MG63 (cell line): ENCODE results near the gene TPM1. TPM values are rescaled to one million over a fixed set of nuclear protein-coding genes. Genes with fewer than 3 reads are reported as not detected.

Experiments used
- DNase-seq: peaks from one replicate; pipeline ENCODE4 v3.0.0-alpha.2; 2020
- H3K27me3 ChIP-seq: fragments of 250-450 bp; sonication (Bioruptor Pico); 2 replicates; pipeline ENCODE4 v1.5.1; 2020; ENCODE audit warnings: mild to moderate bottlenecking, moderate library complexity
- H3K36me3 ChIP-seq: fragments of 250-450 bp; sonication (Bioruptor Pico); 2 replicates; pipeline ENCODE4 v1.5.1; 2020; ENCODE audit warnings: mild to moderate bottlenecking, moderate library complexity
- H3K4me3 ChIP-seq: fragments of 250-450 bp; sonication (Bioruptor Pico); 2 replicates; pipeline ENCODE4 v1.5.1; 2020; ENCODE audit warnings: mild to moderate bottlenecking, moderate library complexity
- H3K9me3 ChIP-seq: fragments of 250-450 bp; sonication (Bioruptor Pico); 2 replicates; pipeline ENCODE4 v1.5.1; 2020; ENCODE audit warnings: mild to moderate bottlenecking, moderate library complexity
- total RNA-seq: library from RNA; depleted of rRNA; stranded (reverse); fragments of >200 nt; shearing (Covaris generic); gene quantifications from 2 replicates; pipeline ENCODE4 v1.2.3, GENCODE V29; 2014; ENCODE audit warnings: low replicate concordance

The TPM1 gene
- total RNA-seq, 1 experiment from 2014 or later: 441 TPM

DNA sequence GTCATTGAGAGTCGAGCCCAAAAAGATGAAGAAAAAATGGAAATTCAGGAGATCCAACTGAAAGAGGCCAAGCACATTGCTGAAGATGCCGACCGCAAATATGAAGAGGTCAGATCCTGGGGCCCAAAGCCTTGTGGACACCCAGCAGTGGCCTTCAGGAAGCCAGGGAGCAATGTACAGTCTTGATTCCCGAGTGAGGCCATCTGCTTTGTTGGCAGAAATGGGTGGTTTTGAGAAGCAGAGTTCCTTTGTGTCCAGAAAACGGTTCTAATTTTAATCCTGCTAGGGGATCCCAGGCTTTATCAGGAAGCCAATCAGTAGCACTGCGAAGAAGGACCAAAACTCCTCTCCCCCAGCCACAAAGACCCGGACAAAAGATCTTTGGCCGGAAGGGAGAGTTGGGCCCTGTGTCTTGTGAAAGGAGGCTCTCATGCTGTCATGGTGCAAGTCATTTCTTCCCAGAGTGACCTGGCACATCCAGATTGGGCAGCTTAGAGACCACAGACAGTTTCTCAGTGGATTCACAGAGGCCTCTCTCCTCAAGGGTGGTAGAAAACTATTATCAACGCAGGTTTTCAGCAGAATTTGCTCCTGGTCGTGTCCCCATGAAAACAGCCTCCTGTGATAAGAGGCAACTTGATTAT lies 17.1 kb downstream of the TPM1 start:
- H3K9me3 ChIP-seq: no peaks in the 10 kb centered on the region
- DNase-seq: no peak
- no peaks in the 10 kb centered on the region for H3K27me3 ChIP-seq
- H3K36me3 ChIP-seq: peaks cover 96% of the 10 kb centered on the region
- H3K4me3 ChIP-seq: no peak overlapping the region

DNA sequence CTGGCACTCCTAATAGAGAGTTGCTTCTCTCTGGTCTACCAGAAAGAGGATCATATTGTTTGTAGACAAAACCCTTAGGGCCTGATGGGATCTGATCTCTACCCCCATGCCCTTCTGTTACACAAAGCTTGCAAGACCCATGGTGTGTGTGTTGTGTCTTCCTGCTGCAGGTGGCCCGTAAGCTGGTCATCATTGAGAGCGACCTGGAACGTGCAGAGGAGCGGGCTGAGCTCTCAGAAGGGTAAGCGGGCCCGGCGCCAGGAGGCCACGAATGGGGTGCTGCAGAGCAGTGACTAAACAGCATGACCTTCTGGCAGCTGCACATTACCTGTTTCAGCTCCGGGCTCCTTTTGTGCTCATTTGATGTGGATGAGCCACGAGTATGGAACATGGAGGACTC lies 18.2 kb downstream of the TPM1 start:
- no peaks in the 10 kb centered on the region for H3K27me3 ChIP-seq
- H3K36me3 ChIP-seq: peaks cover 98% of the 10 kb centered on the region
- no peak for DNase-seq
- no peaks in the 10 kb centered on the region for H3K9me3 ChIP-seq
- no peak overlapping the region for H3K4me3 ChIP-seq

DNA sequence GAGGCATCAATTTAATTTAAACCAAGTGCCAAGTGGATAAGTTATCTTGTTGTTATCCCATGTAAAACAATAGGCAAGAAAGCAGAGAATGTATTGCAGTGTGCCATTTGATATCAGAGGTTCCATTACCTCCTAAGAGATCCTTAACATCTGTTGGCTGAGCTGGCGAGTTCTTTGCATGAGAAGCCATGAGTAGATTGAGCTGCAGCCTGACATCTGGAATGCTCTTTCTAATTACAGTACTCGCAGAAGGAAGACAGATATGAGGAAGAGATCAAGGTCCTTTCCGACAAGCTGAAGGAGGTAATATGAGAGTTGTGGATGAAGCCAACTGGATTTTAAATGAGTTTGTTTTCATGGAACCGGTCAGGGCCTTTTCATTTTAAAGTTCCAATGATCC lies 19.4 kb downstream of the TPM1 start:
- Histone ChIP-seq H3K9me3 (no peaks in the 10 kb centered on the region), H3K27me3 (no peaks in the 10 kb centered on the region), H3K4me3 (no peak overlapping the region), H3K36me3 (peaks cover 97% of the 10 kb centered on the region)
- DNase-seq: no peak

DNA sequence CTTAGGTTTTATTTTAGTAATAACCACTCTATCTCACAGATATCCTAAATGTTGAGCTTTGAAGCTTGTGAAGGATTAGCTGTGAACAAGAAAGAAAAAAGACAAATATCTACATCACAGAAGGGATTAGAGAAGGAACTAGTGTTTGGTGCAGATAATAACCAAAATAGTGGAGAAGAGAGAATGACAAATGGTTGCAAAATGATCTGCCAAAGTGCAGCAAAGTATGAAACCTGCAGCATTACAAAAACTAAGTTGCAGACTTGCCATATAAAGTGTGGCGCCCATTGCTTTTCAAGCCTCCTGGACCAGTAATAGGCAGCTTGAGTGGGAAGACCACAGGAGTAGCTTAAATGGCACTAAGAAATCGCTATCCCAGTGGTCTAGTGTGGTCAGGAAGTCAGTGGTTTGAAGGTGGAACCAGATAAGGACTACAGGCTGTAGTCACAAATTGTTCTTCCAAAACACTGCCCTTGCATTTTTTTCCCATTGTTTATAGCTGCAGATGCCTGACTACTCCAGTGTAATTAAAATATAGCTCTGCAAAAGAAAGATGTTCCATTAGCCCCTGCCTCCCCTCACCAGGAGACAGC lies 20.7 kb downstream of the TPM1 start:
- no peak overlapping the region for H3K4me3 ChIP-seq
- H3K36me3 ChIP-seq: peaks cover 97% of the 10 kb centered on the region
- H3K27me3 ChIP-seq: no peaks in the 10 kb centered on the region
- H3K9me3 ChIP-seq: no peaks in the 10 kb centered on the region
- DNase-seq: no peak

DNA sequence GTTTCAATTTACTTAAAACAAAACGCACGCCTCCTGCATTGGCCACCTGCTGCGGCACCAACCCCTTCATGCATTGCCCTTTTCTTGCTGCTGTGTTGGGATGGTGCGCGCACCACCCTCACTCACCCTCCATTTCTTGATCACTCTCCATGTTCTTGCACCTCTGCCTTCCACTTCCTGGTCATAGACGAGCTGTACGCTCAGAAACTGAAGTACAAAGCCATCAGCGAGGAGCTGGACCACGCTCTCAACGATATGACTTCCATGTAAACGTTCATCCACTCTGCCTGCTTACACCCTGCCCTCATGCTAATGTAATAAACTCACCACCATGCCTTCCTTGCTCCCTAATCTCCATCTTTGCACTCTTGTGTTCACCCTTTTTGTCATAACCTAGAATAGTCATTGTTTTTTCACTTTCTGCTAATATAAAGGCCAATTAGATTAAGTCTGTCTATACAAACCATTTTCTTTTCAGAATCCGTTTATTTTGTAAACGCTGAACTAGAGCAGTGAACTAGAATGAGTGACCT lies 21.4 kb downstream of the TPM1 start:
- Histone ChIP-seq H3K36me3 (peaks cover 94% of the 10 kb centered on the region), H3K4me3 (no peak overlapping the region), H3K27me3 (no peaks in the 10 kb centered on the region), H3K9me3 (no peaks in the 10 kb centered on the region)
- DNase-seq: no peak

DNA sequence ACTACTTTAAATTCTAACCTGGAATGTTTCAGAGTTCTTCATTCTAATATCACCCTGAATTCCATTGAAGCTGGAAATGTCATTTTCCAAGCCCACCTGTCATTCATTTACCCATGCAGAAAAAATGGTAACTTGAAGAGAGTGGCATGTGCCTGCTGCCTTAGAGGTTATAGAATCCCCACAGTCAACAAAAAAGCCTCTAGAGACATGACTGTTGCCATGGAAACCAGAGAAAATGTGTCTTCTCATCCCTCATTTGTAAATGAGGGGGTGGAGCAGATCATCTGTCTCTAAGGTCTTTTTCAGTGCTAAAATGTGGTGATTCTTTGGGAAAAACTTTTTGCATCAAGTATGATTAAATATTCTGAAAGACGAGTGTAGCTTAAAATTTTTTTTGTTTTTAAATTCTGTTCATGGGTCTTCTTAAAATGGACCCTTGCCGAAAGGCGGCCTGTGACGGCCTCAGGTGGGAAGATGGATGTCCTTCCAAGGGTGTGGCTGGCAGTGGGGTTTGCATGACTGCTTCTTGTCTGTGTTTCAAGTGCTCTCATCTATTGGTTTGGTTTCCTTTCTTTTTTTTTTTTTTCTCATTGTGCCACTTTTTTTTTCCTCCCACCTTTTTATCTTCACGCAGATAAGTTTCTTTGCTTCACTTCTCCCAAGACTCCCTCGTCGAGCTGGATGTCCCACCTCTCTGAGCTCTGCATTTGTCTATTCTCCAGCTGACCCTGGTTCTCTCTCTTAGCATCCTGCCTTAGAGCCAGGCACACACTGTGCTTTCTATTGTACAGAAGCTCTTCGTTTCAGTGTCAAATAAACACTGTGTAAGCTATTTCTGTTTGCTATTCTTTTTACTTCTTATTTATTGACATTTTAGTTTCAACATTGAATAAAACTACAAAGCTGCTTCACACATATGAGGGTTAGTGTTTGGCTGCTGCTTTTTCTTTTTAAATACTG lies 23.0 kb downstream of the TPM1 start:
- DNase-seq: no peak
- H3K36me3 ChIP-seq: peaks cover 91% of the 10 kb centered on the region

DNA sequence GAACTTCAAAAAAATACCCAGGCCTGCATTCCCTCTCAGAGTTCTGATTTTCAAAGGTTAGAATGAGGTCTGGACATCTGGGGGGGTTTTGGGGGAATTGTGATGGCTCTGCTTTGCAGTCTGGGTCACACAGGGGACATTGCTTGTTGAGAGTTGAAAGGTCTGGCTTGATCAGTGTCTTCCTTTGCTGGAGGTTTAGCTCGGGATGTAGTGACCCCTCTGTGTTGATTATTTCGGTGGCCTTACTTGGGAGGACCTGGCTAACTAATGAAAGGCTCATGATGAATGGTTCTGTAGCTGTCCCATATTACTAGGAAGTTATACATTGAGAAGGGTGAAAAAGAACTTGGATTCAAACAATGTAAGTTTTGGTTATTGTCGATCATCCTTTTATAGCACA lies 23.7 kb downstream of the TPM1 start:
- H3K4me3 ChIP-seq: no peak overlapping the region
- no peaks in the 10 kb centered on the region for H3K9me3 ChIP-seq
- H3K36me3 ChIP-seq: peaks cover 91% of the 10 kb centered on the region
- no peak for DNase-seq
- no peaks in the 10 kb centered on the region for H3K27me3 ChIP-seq

More for the DNA sequence above, 23.0 kb downstream of the TPM1 start:
- Histone ChIP-seq H3K27me3 (no peaks in the 10 kb centered on the region), H3K9me3 (no peaks in the 10 kb centered on the region), H3K4me3 (no peak overlapping the region)

DNA sequence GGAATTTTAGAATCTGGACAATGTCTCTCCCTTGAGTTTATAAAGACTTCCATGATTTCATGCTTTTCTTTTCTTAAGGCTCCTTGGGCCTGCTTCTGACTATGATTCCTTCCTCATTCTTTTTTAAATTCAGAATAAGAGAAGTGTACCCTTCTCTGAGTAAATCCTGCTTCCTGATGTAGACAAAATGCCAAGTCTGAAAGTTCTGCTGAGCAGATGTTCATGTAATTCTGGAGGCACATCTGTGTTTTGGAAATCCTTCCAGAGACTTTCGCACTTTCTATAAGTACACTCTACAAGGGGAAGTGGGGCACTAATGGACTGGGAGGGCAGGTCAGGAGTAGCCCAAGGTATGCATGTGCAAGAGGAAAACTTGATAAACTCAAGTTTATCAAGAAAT lies 24.8 kb downstream of the TPM1 start:
- Histone ChIP-seq H3K9me3 (no peaks in the 10 kb centered on the region), H3K4me3 (no peak overlapping the region), H3K27me3 (no peaks in the 10 kb centered on the region), H3K36me3 (peaks cover 91% of the 10 kb centered on the region)
- DNase-seq: no peak

DNA sequence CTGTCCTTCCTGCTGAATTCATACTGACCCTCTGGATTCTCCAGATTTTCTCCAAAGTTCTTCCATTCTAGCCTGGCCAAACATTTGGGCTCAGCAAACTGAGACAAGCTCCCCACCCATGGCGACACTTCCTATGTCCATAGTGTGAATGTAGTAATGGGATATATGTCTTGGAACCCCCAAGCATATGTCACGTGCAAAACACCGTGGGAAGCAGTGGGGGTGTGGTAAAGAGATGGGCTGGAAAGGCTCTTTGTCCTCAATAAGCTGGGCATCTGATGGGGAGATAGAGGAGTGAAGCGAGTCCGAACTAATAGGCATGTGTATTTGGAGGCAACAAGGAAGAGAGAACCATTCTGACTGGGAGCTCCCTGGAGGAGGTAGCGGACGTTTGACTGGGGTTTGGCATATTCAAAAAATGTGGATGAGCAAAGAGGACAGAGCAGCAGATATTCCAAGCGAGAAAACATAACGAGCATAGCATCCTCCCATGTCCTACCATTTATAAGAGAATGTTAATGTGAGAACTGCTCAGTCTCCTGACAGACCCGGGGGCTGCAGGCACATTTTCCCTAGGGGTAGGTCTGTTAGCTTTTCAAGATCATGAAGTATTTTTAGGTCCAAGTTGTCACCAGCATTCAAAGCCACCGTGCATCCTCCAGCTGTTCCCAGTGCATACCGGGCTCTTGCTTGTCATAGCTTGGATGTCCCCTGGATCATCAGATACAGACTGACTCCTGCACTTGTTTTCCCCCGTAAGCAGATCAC lies 25.6 kb downstream of the TPM1 start:
- H3K4me3 ChIP-seq: no peak overlapping the region
- DNase-seq: no peak
- H3K9me3 ChIP-seq: no peaks in the 10 kb centered on the region
- H3K27me3 ChIP-seq: no peaks in the 10 kb centered on the region
- H3K36me3 ChIP-seq: peaks cover 83% of the 10 kb centered on the region

DNA sequence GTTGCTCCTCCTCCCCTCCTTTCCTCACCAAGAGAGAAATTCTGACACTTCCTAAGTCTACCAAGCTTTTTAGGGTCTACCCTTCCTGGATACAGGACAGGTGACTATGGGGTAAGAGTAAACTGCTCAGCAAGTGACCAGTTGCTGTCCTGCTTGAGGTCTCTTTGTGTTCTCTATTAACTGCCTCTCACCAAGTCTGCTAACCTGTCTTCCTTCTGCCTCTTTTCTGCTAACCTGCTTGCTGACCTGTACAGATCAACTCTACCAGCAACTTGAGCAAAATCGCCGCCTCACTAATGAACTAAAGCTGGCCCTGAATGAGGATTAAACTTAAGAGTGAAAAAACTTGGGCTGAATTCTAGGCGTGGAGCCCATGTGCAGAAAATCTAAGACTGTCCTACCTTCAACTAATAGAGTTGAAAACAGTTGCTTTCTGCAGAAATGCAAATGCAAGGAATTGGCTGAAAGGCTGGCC lies 27.1 kb downstream of the TPM1 start:
- Histone ChIP-seq H3K36me3 (peaks cover 68% of the 10 kb centered on the region), H3K9me3 (no peaks in the 10 kb centered on the region), H3K27me3 (no peaks in the 10 kb centered on the region), H3K4me3 (no peak overlapping the region)
- DNase-seq: no peak

DNA sequence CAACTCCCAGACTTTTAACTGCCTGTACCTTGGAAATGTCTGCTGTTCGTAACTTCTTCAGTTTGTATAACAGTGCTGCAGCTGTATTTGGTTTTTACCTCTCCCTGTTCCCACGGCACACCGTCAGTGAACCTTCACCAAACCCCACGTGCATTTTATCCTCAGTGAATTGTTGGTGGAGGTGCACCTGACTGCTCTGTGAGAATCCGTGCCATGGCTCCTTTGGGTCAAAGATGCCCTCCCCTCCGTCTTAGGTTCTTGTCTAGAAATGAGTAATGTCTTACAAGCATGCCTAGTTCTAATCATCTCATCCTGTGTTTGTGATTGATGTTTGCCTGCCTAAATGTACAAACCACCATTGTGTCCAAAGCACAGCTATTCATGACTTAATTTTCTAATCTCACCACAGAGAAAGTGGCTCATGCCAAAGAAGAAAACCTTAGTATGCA lies 28.2 kb downstream of the TPM1 start:
- DNase-seq: no peak
- Histone ChIP-seq H3K4me3 (no peak overlapping the region), H3K27me3 (no peaks in the 10 kb centered on the region), H3K9me3 (no peaks in the 10 kb centered on the region), H3K36me3 (peaks cover 60% of the 10 kb centered on the region)

DNA sequence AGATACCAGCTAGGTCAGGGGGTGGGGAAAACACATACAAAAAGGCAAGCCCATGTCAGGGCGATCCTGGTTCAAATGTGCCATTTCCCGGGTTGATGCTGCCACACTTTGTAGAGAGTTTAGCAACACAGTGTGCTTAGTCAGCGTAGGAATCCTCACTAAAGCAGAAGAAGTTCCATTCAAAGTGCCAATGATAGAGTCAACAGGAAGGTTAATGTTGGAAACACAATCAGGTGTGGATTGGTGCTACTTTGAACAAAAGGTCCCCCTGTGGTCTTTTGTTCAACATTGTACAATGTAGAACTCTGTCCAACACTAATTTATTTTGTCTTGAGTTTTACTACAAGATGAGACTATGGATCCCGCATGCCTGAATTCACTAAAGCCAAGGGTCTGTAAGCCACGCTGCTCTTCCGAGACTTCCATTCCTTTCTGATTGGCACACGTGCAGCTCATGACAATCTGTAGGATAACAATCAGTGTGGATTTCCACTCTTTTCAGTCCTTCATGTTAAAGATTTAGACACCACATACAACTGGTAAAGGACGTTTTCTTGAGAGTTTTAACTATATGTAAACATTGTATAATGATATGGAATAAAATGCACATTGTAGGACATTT lies 28.9 kb downstream of the TPM1 start:
- H3K27me3 ChIP-seq: no peaks in the 10 kb centered on the region
- no peaks in the 10 kb centered on the region for H3K9me3 ChIP-seq
- peaks cover 53% of the 10 kb centered on the region for H3K36me3 ChIP-seq
- DNase-seq: no peak
- no peak overlapping the region for H3K4me3 ChIP-seq

DNA sequence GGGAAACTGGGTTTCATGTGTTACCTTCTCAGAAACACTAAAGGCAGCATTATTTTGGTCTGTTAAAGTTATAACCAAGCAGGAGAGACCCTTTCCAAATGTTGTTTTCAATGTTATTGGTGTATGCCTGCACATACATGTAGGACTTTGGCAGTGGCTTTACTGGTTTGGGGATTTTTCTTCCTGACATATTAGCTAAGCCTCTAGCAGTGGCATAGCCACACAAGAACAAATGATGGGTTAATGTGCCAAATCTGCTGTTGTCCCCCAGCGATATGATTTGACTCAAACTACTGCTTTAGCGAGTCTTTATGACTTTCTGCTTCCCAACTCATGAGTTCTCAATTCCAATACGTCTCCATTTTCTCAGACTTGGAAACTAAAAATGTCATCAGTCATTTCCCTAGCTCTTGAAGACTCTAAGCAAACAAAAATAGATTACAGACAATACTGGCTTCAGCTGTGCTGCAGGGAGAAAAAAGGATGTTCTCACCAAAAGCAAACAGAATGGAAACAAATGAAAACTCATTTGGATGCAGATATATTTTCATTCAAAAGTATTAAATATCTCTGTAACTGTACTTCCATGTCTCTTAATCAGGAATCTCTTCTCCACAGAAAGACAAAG lies 29.6 kb downstream of the TPM1 start:
- Histone ChIP-seq H3K9me3 (no peaks in the 10 kb centered on the region), H3K36me3 (peaks cover 46% of the 10 kb centered on the region), H3K27me3 (no peaks in the 10 kb centered on the region), H3K4me3 (no peak overlapping the region)
- no peak for DNase-seq

DNA sequence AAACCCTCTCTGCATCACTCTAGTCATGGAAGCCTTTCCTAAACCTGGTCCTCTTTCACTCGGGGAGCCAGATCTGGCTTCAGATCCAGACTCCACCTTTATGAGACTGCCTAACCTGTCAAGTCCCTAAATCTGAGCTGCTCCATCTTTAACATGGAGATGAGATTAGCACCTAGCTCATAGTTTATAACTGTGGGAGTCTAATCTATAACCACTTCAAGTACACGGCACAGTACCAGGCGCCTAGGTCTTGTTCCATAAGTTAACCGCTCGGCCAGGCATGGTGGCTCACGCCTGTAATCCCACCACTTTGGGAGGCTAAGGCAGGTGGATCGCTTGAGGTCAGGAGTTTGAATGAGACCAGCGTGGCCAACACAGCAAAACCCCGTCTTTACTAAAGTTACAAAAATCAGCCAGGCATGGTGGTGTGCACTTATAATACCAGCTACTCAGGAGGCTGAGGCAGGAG lies 30.3 kb downstream of the TPM1 start:
- H3K27me3 ChIP-seq: no peaks in the 10 kb centered on the region
- no peak overlapping the region for H3K4me3 ChIP-seq
- H3K36me3 ChIP-seq: peaks cover 39% of the 10 kb centered on the region
- no peaks in the 10 kb centered on the region for H3K9me3 ChIP-seq
- DNase-seq: no peak

DNA sequence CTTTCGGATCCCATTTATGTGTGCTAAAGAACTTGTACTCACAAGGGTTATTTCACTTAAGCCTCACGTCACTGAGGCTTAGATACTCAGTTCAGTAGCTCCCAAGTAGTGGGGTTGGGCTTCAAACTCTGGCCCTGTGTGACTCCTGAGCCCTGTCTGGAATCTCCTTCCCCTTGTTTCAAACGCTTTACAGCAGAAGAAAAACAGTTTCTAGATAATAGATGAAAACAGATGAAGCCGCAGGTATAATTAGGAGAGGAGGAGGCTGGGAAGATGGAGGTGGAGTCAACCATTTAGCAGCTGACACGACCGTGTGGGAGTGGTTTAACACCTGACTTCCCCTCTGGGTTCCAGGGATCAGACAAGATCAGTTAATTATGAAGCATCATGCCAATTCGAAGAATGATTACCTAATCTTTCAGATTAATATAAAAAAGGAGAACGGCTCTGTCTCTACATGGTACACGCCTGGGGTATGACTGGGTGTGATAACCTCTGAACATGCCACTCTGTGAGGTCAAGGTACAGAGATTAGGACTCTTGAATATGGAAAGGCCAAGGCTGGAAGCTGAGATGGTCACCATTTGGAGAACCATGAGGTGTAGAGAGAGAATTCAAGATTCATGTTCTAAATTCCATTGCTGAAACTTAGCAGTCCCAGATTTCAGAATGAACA lies 31.1 kb downstream of the TPM1 start:
- DNase-seq: no peak
- no peaks in the 10 kb centered on the region for H3K27me3 ChIP-seq
- no peaks in the 10 kb centered on the region for H3K9me3 ChIP-seq
- no peak overlapping the region for H3K4me3 ChIP-seq
- peaks cover 33% of the 10 kb centered on the region for H3K36me3 ChIP-seq
